HEK293 (cell line): Measurements from ENCODE around the gene NUAK1.

ENCODE experiments used
- CTCF ChIA-PET: fragments of 350-600 bp; formaldehyde crosslinking; extraction: SDS; loops from one replicate; lab custom pipeline; 2021; ENCODE audit warnings: antibody characterized with exemption; lab: Yijun Ruan, JAX
- POLR2A ChIA-PET: fragments of 300-600 bp; formaldehyde crosslinking; extraction: SDS; loops from one replicate; lab custom pipeline; 2020; ENCODE audit warnings: antibody characterized with exemption, inconsistent platforms; lab: Yijun Ruan, JAX
- H3K27ac ChIP-seq: fragments of 200-500 bp; sonication (Bioruptor generic); 2 replicates; pipeline ENCODE4 v1.5.1; 2014; ENCODE audit warnings: low read depth, low read length, control low read depth, inconsistent platforms; ENCODE audit errors: extremely low read depth
- H3K36me3 ChIP-seq, 2 experiments: fragments of 200-500 bp in 1 of 2; sonication (Bioruptor generic) in 1 of 2; 1 replicate in 1 of 2; 2 replicates in 1 of 2; pipeline ENCODE4 v1.5.1; 2014 to 2017; ENCODE audit warnings: inconsistent platforms in 2 of 2, low read length in 2 of 2; ENCODE audit not compliant: control insufficient read depth in 2 of 2, insufficient read depth in 1 of 2
- H3K4me1 ChIP-seq: fragments of 200-500 bp; sonication (Bioruptor generic); 2 replicates; pipeline ENCODE4 v1.5.1; 2014; ENCODE audit warnings: mild to moderate bottlenecking, low read length, inconsistent platforms; ENCODE audit not compliant: control insufficient read depth, insufficient read depth
- H3K4me3 ChIP-seq: 2 replicates; pipeline ENCODE4 v1.5.1; 2011; ENCODE audit warnings: low read depth, mild to moderate bottlenecking, control low read depth, low read length, moderate library complexity
- H3K9me3 ChIP-seq: fragments of 200-500 bp; sonication (Bioruptor generic); 2 replicates; pipeline ENCODE4 v1.5.1; 2014; ENCODE audit warnings: low read depth, low read length, inconsistent platforms; ENCODE audit not compliant: control insufficient read depth, insufficient read depth
- FEZF1 ChIP-seq: fragments of 450-650 bp; formaldehyde crosslinking; IDR thresholded peaks from 2 replicates; pipeline ENCODE4 v1.5.1; 2016; ENCODE audit warnings: missing biosample characterization, missing genetic modification characterization
- KLF10 ChIP-seq: fragments of 450-650 bp; IDR thresholded peaks from 2 replicates; pipeline ENCODE4 v1.5.1; 2018; ENCODE audit warnings: missing biosample characterization, mild to moderate bottlenecking, missing genetic modification characterization
- PBX3 ChIP-seq: sonication (generic); formaldehyde crosslinking; IDR thresholded peaks from 2 replicates; pipeline ENCODE4 v1.8.1; 2022; ENCODE audit warnings: mild to moderate bottlenecking, moderate library complexity, missing genetic modification reagents
- PRDM6 ChIP-seq: fragments of 450-650 bp; formaldehyde crosslinking; IDR thresholded peaks from 2 replicates; pipeline ENCODE4 v1.5.1; 2017; ENCODE audit warnings: missing biosample characterization, missing genetic modification characterization
- YY2 ChIP-seq: fragments of 450-650 bp; formaldehyde crosslinking; IDR thresholded peaks from 2 replicates; pipeline ENCODE4 v1.5.1; 2016; ENCODE audit warnings: missing biosample characterization, missing genetic modification characterization
- ZBTB8A ChIP-seq: fragments of 450-650 bp; formaldehyde crosslinking; IDR thresholded peaks from 2 replicates; pipeline ENCODE4 v1.5.1; 2016; ENCODE audit warnings: missing biosample characterization, missing genetic modification characterization
- ZNF121 ChIP-seq: fragments of 450-650 bp; formaldehyde crosslinking; IDR thresholded peaks from 2 replicates; pipeline ENCODE4 v1.5.1; 2016; ENCODE audit warnings: missing biosample characterization, missing genetic modification characterization
- ZNF133 ChIP-seq: fragments of 450-650 bp; formaldehyde crosslinking; IDR thresholded peaks from 2 replicates; pipeline ENCODE4 v1.5.1; 2016; ENCODE audit warnings: missing biosample characterization, missing genetic modification characterization
- ZNF146 ChIP-seq: fragments of 450-650 bp; formaldehyde crosslinking; IDR thresholded peaks from 2 replicates; pipeline ENCODE4 v1.5.1; 2016; ENCODE audit warnings: missing biosample characterization, missing genetic modification characterization
- ZNF155 ChIP-seq: fragments of 450-650 bp; formaldehyde crosslinking; IDR thresholded peaks from 2 replicates; pipeline ENCODE4 v1.5.1; 2016; ENCODE audit warnings: missing biosample characterization, missing genetic modification characterization
- ZNF174 ChIP-seq: fragments of 450-650 bp; formaldehyde crosslinking; IDR thresholded peaks from 2 replicates; pipeline ENCODE4 v1.5.0; 2017; ENCODE audit warnings: missing biosample characterization, mild to moderate bottlenecking, missing genetic modification characterization
- ZNF18 ChIP-seq: fragments of 450-650 bp; formaldehyde crosslinking; IDR thresholded peaks from 2 replicates; pipeline ENCODE4 v1.5.1; 2016; ENCODE audit warnings: missing biosample characterization, missing genetic modification characterization
- ZNF274 ChIP-seq, 2 experiments: fragments of 200-500 bp in 1 of 2; fragments of 450-650 bp in 1 of 2; sonication (Bioruptor generic) in 1 of 2; formaldehyde crosslinking in 1 of 2; IDR thresholded peaks; 2 replicates each; pipeline versions ENCODE4 v1.5.1 to v1.6.1; 2014 to 2016; ENCODE audit warnings: borderline replicate concordance in 1 of 2, inconsistent platforms in 1 of 2, low read length in 1 of 2, missing biosample characterization in 1 of 2, missing genetic modification characterization in 1 of 2
- ZNF404 ChIP-seq: fragments of 450-650 bp; formaldehyde crosslinking; IDR thresholded peaks from 2 replicates; pipeline ENCODE4 v1.5.1; 2017; ENCODE audit warnings: missing biosample characterization, missing genetic modification characterization
- ZNF426 ChIP-seq: fragments of 450-650 bp; formaldehyde crosslinking; IDR thresholded peaks from 2 replicates; pipeline ENCODE4 v1.5.1; 2017; ENCODE audit warnings: missing biosample characterization, missing genetic modification characterization, mild to moderate bottlenecking, inconsistent platforms, moderate library complexity
- ZNF530 ChIP-seq: fragments of 450-650 bp; formaldehyde crosslinking; IDR thresholded peaks from 2 replicates; pipeline ENCODE4 v1.5.1; 2016; ENCODE audit warnings: low read depth, missing biosample characterization, missing genetic modification characterization
- ZNF544 ChIP-seq: fragments of 450-650 bp; formaldehyde crosslinking; IDR thresholded peaks from 2 replicates; pipeline ENCODE4 v1.5.0; 2017; ENCODE audit warnings: missing biosample characterization, missing genetic modification characterization
- ZNF560 ChIP-seq: fragments of 450-650 bp; formaldehyde crosslinking; IDR thresholded peaks from 2 replicates; pipeline ENCODE4 v1.5.1; 2017; ENCODE audit warnings: missing biosample characterization, missing genetic modification characterization, borderline replicate concordance
- ZNF600 ChIP-seq: fragments of 450-650 bp; formaldehyde crosslinking; IDR thresholded peaks from 2 replicates; pipeline ENCODE4 v1.5.1; 2016; ENCODE audit warnings: missing biosample characterization, missing genetic modification characterization
- ZNF623 ChIP-seq: fragments of 450-650 bp; formaldehyde crosslinking; IDR thresholded peaks from 2 replicates; pipeline ENCODE4 v1.5.1; 2016; ENCODE audit warnings: missing biosample characterization, missing genetic modification characterization
- ZNF658 ChIP-seq: fragments of 450-650 bp; formaldehyde crosslinking; IDR thresholded peaks from 2 replicates; pipeline ENCODE4; 2016; ENCODE audit warnings: missing biosample characterization, missing genetic modification characterization
- ZNF707 ChIP-seq: fragments of 450-650 bp; formaldehyde crosslinking; IDR thresholded peaks from 2 replicates; pipeline ENCODE4 v1.5.1; 2016; ENCODE audit warnings: missing biosample characterization, missing genetic modification characterization
- ZNF791 ChIP-seq: fragments of 450-650 bp; formaldehyde crosslinking; IDR thresholded peaks from 2 replicates; pipeline ENCODE4 v1.5.1; 2016; ENCODE audit warnings: missing biosample characterization, missing genetic modification characterization
- ZSCAN5A ChIP-seq: fragments of 450-650 bp; formaldehyde crosslinking; IDR thresholded peaks from 2 replicates; pipeline ENCODE4 v1.5.1; 2016; ENCODE audit warnings: missing biosample characterization, missing genetic modification characterization

NUAK1 gene

GRCh38 chr12:106123551-106124081 lies 15.1 kb downstream of the NUAK1 start:
- no peak overlapping the region for H3K27ac ChIP-seq
- no peak overlapping the region for H3K4me3 ChIP-seq
- no peak for TF ChIP-seq ZNF133 (tag by site-specific recombination)
- TF ChIP-seq ZSCAN5A (tag by site-specific recombination) = no peak
- no peak for TF ChIP-seq ZNF121 (tag by site-specific recombination)
- no peak for TF ChIP-seq ZNF404 (tag by site-specific recombination)
- 0 out of 2 replicates have a peak, but pooled peaks have one; percentile 23 for TF ChIP-seq ZBTB8A (tag by site-specific recombination)
- peak; percentile 70; the same call in 1 of the 2 replicates for TF ChIP-seq ZNF600 (tag by site-specific recombination)
- TF ChIP-seq ZNF146 (tag by site-specific recombination) = no peak
- TF ChIP-seq KLF10 = no peak
- no peak for TF ChIP-seq ZNF791 (tag by site-specific recombination)
- 0 out of 2 replicates have a peak, but pooled peaks have one; percentile 26 for TF ChIP-seq PRDM6
- TF ChIP-seq FEZF1 = peak; percentile 80
- no peak for TF ChIP-seq ZNF274 (IDR thresholded peaks at IDR 0.05; ENCODE audit: low read length)
- TF ChIP-seq ZNF274 (tag by site-specific recombination; IDR thresholded peaks at IDR 0.05; ENCODE audit: borderline replicate concordance) = no peak
- TF ChIP-seq ZNF544 (tag by site-specific recombination) = no peak
- no peak for TF ChIP-seq ZNF174 (tag by site-specific recombination)
- TF ChIP-seq PBX3 = no peak
- no peak for TF ChIP-seq ZNF707
- no peak for TF ChIP-seq ZNF560 (tag by site-specific recombination)
- TF ChIP-seq ZNF530 = no peak
- TF ChIP-seq ZNF18 (tag by site-specific recombination) = peak; percentile 40; the same call in 1 of the 2 replicates
- no peak for TF ChIP-seq ZNF155 (tag by site-specific recombination)
- TF ChIP-seq YY2 (tag by site-specific recombination) = no peak
- TF ChIP-seq ZNF658 = no peak
- TF ChIP-seq ZNF426 (tag by site-specific recombination) = no peak
- TF ChIP-seq ZNF623 (tag by site-specific recombination) = no peak
- H3K4me1 ChIP-seq = peaks cover 9% of the 10 kb centered on the region
- ChIA-PET POLR2A (interaction anchor here (1.1 kb wide), 1 partner anchor 9 kb away, joined by 3 read pairs; no protein-coding TSS in a partner anchor), CTCF (no interaction called here)
- no peaks in the 10 kb centered on the region for H3K9me3 ChIP-seq
- no peaks in the 10 kb centered on the region for H3K36me3 ChIP-seq
